Osteocyte (in vitro differentiated cells): Measurements from ENCODE around the gene DTNB. TPM values are rescaled to one million over a fixed set of nuclear protein-coding genes. Genes with fewer than 3 reads are reported as not detected.

Experiments
- DNase-seq: peaks from one replicate; pipeline ENCODE4 v3.0.0; 2021; ENCODE audit warnings: mixed read lengths; ENCODE audit not compliant: unreplicated experiment; ENCODE audit errors: extremely low spot score
- H3K27ac Mint-ChIP-seq: one replicate; pipeline ENCODE4 v1.8.0; 2021; ENCODE audit warnings: mild to moderate bottlenecking, mixed read lengths; ENCODE audit not compliant: unreplicated experiment
- H3K27me3 Mint-ChIP-seq: one replicate; pipeline ENCODE4 v1.8.0; 2021; ENCODE audit warnings: mixed read lengths; ENCODE audit not compliant: unreplicated experiment
- H3K36me3 Mint-ChIP-seq: one replicate; pipeline ENCODE4 v1.8.0; 2021; ENCODE audit warnings: mixed read lengths; ENCODE audit not compliant: unreplicated experiment
- H3K4me1 Mint-ChIP-seq: one replicate; pipeline ENCODE4 v1.8.0; 2021; ENCODE audit warnings: mixed read lengths; ENCODE audit not compliant: unreplicated experiment
- H3K4me3 Mint-ChIP-seq: one replicate; pipeline ENCODE4 v1.8.0; 2021; ENCODE audit warnings: mild to moderate bottlenecking, moderate library complexity, mixed read lengths; ENCODE audit not compliant: unreplicated experiment
- H3K9me3 Mint-ChIP-seq: one replicate; pipeline ENCODE4 v1.8.0; 2021; ENCODE audit warnings: mixed read lengths; ENCODE audit not compliant: unreplicated experiment
- total RNA-seq: library from RNA; stranded (reverse); gene quantifications from 2 replicates; pipeline ENCODE4 v1.2.1, GENCODE V29; 2021
- TF ChIP-seq, protein P1 (sequence below): fragments of 200-600 bp; sonication (generic); IDR thresholded peaks from 2 replicates; pipeline ENCODE4 v1.5.0; 2021; ENCODE audit warnings: antibody characterized with exemption, mild to moderate bottlenecking, moderate library complexity

Gene DTNB
- total RNA-seq, 1 donor from 2014 or later, result 20.9 TPM

DNA sequence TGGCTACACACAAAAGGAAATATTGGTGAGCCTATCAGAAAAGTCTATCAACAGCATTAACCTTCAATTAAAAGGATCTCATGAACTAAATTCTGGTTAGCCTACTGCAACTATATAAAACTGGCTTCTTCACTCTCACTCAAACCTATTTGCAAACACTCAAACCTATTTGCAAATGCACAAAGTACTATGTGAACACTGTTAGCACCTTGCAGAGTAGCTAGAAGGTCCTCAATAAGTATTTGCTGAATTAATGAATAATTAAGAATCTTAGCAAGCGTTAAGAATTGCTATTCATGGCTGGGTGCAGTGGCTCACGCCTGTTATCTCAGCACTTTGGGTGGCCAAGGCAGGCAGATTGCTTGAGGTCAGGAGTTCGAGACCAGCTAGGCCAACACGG, 150.3 kb downstream of the DTNB start:
- DNase-seq, result no peak
- no peaks in the 10 kb centered on the region for H3K9me3 Mint-ChIP-seq
- peaks cover 19% of the 10 kb centered on the region for H3K4me1 Mint-ChIP-seq
- H3K27me3 Mint-ChIP-seq, result no peaks in the 10 kb centered on the region
- no peak overlapping the region for H3K4me3 Mint-ChIP-seq
- H3K27ac Mint-ChIP-seq, result no peak overlapping the region
- H3K36me3 Mint-ChIP-seq, result no peaks in the 10 kb centered on the region
- TF ChIP-seq, protein P1, sequence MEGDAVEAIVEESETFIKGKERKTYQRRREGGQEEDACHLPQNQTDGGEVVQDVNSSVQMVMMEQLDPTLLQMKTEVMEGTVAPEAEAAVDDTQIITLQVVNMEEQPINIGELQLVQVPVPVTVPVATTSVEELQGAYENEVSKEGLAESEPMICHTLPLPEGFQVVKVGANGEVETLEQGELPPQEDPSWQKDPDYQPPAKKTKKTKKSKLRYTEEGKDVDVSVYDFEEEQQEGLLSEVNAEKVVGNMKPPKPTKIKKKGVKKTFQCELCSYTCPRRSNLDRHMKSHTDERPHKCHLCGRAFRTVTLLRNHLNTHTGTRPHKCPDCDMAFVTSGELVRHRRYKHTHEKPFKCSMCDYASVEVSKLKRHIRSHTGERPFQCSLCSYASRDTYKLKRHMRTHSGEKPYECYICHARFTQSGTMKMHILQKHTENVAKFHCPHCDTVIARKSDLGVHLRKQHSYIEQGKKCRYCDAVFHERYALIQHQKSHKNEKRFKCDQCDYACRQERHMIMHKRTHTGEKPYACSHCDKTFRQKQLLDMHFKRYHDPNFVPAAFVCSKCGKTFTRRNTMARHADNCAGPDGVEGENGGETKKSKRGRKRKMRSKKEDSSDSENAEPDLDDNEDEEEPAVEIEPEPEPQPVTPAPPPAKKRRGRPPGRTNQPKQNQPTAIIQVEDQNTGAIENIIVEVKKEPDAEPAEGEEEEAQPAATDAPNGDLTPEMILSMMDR, result no peak

DNA sequence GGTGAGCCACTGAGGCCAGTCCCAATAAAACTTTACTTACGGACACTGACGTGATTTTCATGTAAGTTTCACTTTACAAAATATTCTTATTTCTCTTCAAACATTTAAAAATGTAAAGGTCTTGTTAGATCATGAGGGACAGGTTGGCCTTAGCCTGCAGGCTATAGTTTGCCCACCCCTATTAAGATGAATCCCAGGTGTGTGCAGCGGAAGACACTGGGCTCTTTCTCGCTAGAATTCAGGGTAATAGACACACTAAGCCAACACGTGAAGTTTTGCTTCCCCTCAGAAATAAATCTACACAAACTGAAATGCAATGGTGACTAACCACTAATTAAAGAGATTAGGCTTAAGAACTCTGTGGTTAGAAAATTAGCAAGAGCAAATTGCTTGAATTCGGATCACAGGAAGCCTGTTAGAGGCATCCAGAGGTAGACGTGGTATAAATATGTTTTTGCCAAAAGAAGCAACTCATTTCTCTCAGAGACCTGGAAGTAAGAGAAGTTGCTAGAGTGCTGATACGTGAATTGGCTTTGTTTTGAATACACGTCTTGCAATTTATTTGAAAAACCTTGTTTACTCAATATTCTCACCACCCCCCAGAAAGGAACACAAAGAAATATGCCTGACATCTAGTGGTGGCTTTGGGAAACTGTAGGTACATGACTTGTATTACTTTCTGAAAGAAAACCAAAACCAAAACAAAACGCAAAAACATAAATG, 151.6 kb downstream of the DTNB start:
- Mint-ChIP-seq H3K27me3 (no peaks in the 10 kb centered on the region), H3K36me3 (no peaks in the 10 kb centered on the region), H3K9me3 (no peaks in the 10 kb centered on the region), H3K27ac (no peak overlapping the region), H3K4me3 (no peak overlapping the region), H3K4me1 (peaks cover 23% of the 10 kb centered on the region)
- TF ChIP-seq, protein P1, result peak; percentile 80
- no peak for DNase-seq

DNA sequence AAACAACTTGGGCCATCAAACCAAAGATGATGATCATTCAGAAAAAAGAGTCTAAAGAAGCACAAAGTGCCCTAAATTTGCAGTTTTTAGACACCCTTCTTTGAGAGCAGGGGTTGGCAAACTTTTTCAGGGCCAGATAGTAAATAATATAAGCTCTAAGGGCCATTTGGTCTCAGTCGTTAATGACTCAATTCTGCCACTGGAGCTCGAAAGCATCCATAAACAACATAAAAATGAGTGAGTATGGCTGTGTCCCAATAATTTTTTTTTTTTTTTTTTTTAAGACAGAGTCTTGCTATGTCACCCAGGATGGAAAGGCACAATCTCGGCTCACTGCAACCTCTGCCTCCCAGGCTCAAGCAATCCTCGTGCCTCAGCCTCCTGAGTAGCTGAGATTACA, 152.3 kb downstream of the DTNB start:
- H3K27ac Mint-ChIP-seq, result no peak overlapping the region
- H3K27me3 Mint-ChIP-seq, result no peaks in the 10 kb centered on the region
- no peaks in the 10 kb centered on the region for H3K9me3 Mint-ChIP-seq
- no peak overlapping the region for H3K4me3 Mint-ChIP-seq
- TF ChIP-seq, protein P1, result no peak
- H3K36me3 Mint-ChIP-seq, result no peaks in the 10 kb centered on the region
- H3K4me1 Mint-ChIP-seq, result peaks cover 26% of the 10 kb centered on the region
- no peak for DNase-seq

DNA sequence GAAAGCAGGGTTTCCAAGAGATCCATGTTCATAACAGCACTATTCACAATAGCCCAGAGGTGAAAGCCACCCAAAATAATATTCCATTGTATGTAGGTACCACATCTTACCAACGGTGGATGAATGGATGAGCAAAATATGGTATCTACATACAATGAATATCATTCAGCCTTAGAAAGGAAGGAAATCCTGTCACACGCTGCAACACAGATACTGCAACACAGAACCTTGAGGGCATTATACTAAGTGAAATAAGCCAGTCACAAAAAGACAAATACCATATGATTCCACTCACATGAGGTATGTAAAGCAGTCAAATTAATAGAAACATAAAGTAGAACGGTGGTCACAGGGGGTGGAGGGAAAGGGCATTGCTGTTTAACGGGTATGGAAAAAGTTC, 155.7 kb downstream of the DTNB start:
- H3K27ac Mint-ChIP-seq, result peak overlapping the region; percentile 90
- DNase-seq, result no peak
- H3K27me3 Mint-ChIP-seq, result no peaks in the 10 kb centered on the region
- H3K4me1 Mint-ChIP-seq, result peaks cover 41% of the 10 kb centered on the region
- TF ChIP-seq, protein P1, result no peak
- no peak overlapping the region for H3K4me3 Mint-ChIP-seq
- H3K9me3 Mint-ChIP-seq, result no peaks in the 10 kb centered on the region
- H3K36me3 Mint-ChIP-seq, result no peaks in the 10 kb centered on the region

DNA sequence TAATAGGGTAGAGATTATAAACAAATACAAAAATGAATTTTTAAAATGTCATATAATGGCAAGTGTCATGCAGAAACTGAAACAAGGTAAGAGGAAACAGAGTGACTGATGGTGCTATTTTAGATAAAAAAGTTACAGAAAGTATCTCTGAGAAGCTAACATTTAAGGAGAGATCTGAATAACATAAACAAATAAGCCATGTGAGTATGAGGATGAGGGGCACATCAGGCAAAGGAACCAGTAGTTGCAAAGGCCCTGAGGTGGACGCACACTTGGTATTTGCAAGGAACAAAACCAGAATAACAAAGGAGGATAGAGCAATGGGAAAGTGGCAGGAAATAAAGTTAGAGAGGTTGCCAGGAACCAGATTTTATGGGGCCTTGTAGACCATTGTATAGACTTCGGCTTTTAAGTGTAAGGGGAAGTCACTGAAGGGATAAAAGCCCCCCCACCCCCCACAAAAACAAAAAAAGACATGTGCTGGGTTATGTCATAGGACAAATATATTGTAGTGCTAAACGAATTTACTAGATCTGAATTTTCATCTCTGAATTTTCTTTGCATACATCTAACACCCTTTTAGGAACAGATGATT, 159.2 kb downstream of the DTNB start:
- Mint-ChIP-seq H3K4me1 (peaks cover 36% of the 10 kb centered on the region), H3K27me3 (no peaks in the 10 kb centered on the region), H3K9me3 (no peaks in the 10 kb centered on the region), H3K4me3 (no peak overlapping the region), H3K36me3 (no peaks in the 10 kb centered on the region), H3K27ac (peak overlapping the region; percentile 4)
- TF ChIP-seq, protein P1, result no peak
- DNase-seq, result no peak
